ENCODE results near the gene ASMTL. TPM values are rescaled to one million over a fixed set of nuclear protein-coding genes. Genes with fewer than 3 reads are reported as not detected.

The ASMTL gene
- total RNA-seq, 1 donor = 16.4 TPM

GRCh38 chrX:1361275-1361674, 91.4 kb downstream of the ASMTL start:
- no peak overlapping the region for H3K4me3 ChIP-seq (ENCODE audit: low read depth, low read length)
- TF ChIP-seq CTCF (IDR thresholded peaks at IDR 0.05; ENCODE audit: insufficient read depth, low read depth, low read length) = no peak
- no peak for DNase-seq (ENCODE audit: low read depth)

DNA sequence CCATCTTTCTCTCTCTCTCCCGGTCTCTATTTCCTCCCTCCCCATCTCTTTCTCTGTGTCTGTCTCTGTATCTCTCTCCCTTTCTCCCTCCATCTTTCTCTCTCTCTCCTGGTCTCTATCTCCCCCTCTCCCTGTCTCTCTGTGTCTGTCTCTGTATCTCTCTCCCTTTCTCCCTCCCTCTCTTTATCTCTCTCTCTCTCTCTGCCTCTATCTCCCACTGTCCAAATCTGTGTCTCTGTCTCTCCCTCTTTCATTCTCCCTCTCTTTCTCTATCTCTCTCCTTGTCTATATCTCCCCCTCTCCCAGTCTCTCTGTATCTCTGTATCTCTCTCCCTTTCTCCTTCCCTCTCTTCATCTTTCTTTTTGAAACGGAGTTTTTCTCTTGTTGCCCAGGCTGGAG, 92.5 kb downstream of the ASMTL start:
- TF ChIP-seq CTCF (IDR thresholded peaks at IDR 0.05; ENCODE audit: insufficient read depth, low read depth, low read length) = no peak

GRCh38 chrX:1359477-1359873, 93.2 kb downstream of the ASMTL start:
- no peak for DNase-seq (ENCODE audit: low read depth)
- H3K4me3 ChIP-seq (ENCODE audit: low read depth, low read length) = no peak overlapping the region
- no peak for TF ChIP-seq CTCF (IDR thresholded peaks at IDR 0.05; ENCODE audit: insufficient read depth, low read depth, low read length)

More for the DNA sequence above, 92.5 kb downstream of the ASMTL start:
- no peak for DNase-seq (ENCODE audit: low read depth)
- no peak overlapping the region for H3K4me3 ChIP-seq (ENCODE audit: low read depth, low read length)

GRCh38 chrX:1358793-1359476, 93.8 kb downstream of the ASMTL start:
- no peak overlapping the region for H3K4me3 ChIP-seq (ENCODE audit: low read depth, low read length)
- no peak for DNase-seq (ENCODE audit: low read depth)
- TF ChIP-seq CTCF (IDR thresholded peaks at IDR 0.05; ENCODE audit: insufficient read depth, low read depth, low read length) = no peak

DNA sequence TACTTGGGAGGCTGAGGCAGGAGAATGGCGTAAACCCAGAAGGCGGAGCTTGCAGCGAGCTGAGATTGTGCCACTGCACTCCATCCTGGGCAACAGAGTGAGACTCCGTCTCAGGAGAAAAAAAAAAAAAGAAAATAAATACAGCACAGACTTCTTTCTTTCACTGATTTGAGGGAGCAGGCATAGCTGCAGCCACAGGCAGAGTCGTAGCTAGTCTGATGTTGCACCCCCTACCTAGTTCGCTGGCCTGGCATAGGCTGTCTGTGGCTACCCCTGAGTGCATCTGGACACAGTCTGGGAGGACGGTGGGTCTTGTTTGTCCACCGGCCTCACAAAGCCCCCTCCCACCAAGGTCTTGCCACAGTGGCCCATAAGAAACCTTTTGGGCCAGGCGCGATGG, 94.7 kb downstream of the ASMTL start:
- no peak overlapping the region for H3K4me3 ChIP-seq (ENCODE audit: low read depth, low read length)
- TF ChIP-seq CTCF (IDR thresholded peaks at IDR 0.05; ENCODE audit: insufficient read depth, low read depth, low read length) = no peak
- DNase-seq (ENCODE audit: low read depth) = no peak

DNA sequence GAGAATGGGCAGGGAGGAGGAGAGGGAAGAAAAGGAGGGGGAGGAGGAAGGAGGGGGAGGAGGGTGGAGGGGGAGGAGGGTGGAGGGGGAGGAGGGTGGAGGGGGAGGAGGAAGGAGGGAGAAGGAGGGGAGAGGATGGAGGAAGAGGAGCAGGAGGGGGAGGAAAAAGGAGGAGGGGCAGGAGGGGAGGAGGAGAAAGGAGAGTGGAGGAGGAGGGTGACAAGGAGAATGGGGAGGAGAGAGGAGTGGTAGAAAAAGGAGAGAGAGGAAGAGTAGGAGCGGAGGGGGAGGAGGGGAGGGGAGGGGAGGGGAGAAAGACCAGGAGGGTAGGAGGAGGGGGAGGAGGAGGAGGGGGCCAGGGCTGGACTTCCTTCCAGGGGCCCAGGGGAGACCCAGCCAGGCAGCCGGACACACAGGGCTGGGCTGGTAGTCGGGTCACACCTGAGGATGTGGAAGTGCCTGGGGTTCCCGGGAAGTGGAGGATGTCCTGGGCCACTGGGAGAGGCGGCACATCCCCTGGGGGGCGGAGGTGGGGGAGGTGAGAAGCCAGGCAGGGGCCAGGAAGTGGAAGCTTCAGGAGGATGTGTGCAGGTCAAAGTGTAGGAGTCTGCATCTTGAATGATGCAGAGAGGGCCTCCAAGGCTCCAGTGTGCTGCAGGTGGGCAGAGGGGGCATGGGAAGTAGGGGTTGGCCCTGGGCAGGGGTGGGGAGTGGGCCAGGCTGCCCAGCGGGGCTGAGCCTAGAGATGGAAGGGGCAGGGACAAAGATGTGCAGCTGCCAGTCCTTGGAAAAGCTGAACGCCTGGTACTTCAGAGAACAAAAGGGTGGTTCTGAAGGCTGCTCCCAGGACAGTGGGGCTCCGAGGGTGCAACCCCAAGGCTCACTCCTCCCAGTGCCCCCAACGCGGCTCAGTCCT, 97.3 kb downstream of the ASMTL start:
- DNase-seq (ENCODE audit: low read depth) = no peak
- H3K4me3 ChIP-seq (ENCODE audit: low read depth, low read length) = no peak overlapping the region
- TF ChIP-seq CTCF (IDR thresholded peaks at IDR 0.05; ENCODE audit: insufficient read depth, low read depth, low read length) = no peak
